HEK293 (cell line): ENCODE results near the gene PKN1.

ENCODE experiments used
- REST ChIP-seq: fragments of 450-650 bp; formaldehyde crosslinking; IDR thresholded peaks from 2 replicates; pipeline ENCODE4 v1.5.1; 2016; ENCODE audit warnings: missing biosample characterization, missing genetic modification characterization
- ZBTB17 ChIP-seq: fragments of 450-650 bp; formaldehyde crosslinking; IDR thresholded peaks from 2 replicates; pipeline ENCODE4 v1.5.1; 2016; ENCODE audit warnings: missing biosample characterization, missing genetic modification characterization
- ZNF157 ChIP-seq: fragments of 450-650 bp; formaldehyde crosslinking; IDR thresholded peaks from 2 replicates; pipeline ENCODE4 v1.5.1; 2016; ENCODE audit warnings: missing biosample characterization, missing genetic modification characterization
- ZNF423 ChIP-seq: fragments of 450-650 bp; formaldehyde crosslinking; IDR thresholded peaks from 2 replicates; pipeline ENCODE4 v1.5.1; 2016; ENCODE audit warnings: missing biosample characterization, missing genetic modification characterization
- ZNF621 ChIP-seq: fragments of 450-650 bp; formaldehyde crosslinking; IDR thresholded peaks from 2 replicates; pipeline ENCODE4 v1.5.1; 2017; ENCODE audit warnings: missing biosample characterization, missing genetic modification characterization
- ZNF658 ChIP-seq: fragments of 450-650 bp; formaldehyde crosslinking; IDR thresholded peaks from 2 replicates; pipeline ENCODE4; 2016; ENCODE audit warnings: missing biosample characterization, missing genetic modification characterization
- TF ChIP-seq, protein P1 (sequence below): fragments of 450-650 bp; formaldehyde crosslinking; IDR thresholded peaks from 2 replicates; pipeline ENCODE4 v1.5.1; 2016; ENCODE audit warnings: missing biosample characterization, missing genetic modification characterization
- TF ChIP-seq, protein P2 (sequence below): sonication (generic); formaldehyde crosslinking; IDR thresholded peaks from 2 replicates; pipeline ENCODE4 v1.8.1; 2022; ENCODE audit warnings: mild to moderate bottlenecking, moderate library complexity, missing genetic modification reagents
- TF ChIP-seq, protein P3 (sequence below): fragments of 450-650 bp; formaldehyde crosslinking; IDR thresholded peaks from 2 replicates; pipeline ENCODE4 v1.5.1; 2016; ENCODE audit warnings: missing biosample characterization, missing genetic modification characterization

GRCh38 chr19:14519245-14519859 is 86.2 kb downstream of the PKN1 start:
- TF ChIP-seq, protein P1, sequence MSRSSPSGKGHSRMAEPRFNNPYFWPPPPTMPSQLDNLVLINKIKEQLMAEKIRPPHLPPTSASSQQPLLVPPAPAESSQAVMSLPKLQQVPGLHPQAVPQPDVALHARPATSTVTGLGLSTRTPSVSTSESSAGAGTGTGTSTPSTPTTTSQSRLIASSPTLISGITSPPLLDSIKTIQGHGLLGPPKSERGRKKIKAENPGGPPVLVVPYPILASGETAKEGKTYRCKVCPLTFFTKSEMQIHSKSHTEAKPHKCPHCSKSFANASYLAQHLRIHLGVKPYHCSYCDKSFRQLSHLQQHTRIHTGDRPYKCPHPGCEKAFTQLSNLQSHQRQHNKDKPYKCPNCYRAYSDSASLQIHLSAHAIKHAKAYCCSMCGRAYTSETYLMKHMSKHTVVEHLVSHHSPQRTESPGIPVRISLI (tag by site-specific recombination), result no peak
- TF ChIP-seq ZNF423 (tag by site-specific recombination) (no peak), ZBTB17 (tag by site-specific recombination) (no peak), ZNF157 (tag by site-specific recombination) (no peak), REST (tag by site-specific recombination) (no peak), ZNF658 (tag by site-specific recombination) (no peak), ZNF621 (tag by site-specific recombination) (no peak)
- TF ChIP-seq, protein P2, sequence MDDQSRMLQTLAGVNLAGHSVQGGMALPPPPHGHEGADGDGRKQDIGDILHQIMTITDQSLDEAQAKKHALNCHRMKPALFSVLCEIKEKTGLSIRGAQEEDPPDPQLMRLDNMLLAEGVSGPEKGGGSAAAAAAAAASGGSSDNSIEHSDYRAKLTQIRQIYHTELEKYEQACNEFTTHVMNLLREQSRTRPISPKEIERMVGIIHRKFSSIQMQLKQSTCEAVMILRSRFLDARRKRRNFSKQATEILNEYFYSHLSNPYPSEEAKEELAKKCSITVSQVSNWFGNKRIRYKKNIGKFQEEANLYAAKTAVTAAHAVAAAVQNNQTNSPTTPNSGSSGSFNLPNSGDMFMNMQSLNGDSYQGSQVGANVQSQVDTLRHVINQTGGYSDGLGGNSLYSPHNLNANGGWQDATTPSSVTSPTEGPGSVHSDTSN (CRISPR knock-in tag), result no peak
- TF ChIP-seq, protein P3, sequence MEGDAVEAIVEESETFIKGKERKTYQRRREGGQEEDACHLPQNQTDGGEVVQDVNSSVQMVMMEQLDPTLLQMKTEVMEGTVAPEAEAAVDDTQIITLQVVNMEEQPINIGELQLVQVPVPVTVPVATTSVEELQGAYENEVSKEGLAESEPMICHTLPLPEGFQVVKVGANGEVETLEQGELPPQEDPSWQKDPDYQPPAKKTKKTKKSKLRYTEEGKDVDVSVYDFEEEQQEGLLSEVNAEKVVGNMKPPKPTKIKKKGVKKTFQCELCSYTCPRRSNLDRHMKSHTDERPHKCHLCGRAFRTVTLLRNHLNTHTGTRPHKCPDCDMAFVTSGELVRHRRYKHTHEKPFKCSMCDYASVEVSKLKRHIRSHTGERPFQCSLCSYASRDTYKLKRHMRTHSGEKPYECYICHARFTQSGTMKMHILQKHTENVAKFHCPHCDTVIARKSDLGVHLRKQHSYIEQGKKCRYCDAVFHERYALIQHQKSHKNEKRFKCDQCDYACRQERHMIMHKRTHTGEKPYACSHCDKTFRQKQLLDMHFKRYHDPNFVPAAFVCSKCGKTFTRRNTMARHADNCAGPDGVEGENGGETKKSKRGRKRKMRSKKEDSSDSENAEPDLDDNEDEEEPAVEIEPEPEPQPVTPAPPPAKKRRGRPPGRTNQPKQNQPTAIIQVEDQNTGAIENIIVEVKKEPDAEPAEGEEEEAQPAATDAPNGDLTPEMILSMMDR (tag by site-specific recombination), result no peak
